OCI-LY7 (cell line): ENCODE data around the gene MYO1F.

Experiments
- EZH2phosphoT487 ChIP-seq: fragments of 200-600 bp; sonication (generic); IDR thresholded peaks from 2 replicates; pipeline ENCODE4 v1.6.1; 2018; ENCODE audit warnings: low read depth, borderline replicate concordance, mild to moderate bottlenecking, mixed run types, antibody characterized with exemption, low read length, moderate library complexity, mixed read lengths
- TF ChIP-seq, protein P1 (sequence below): fragments of 200-600 bp; sonication (generic); conservative IDR thresholded peaks from 2 replicates; pipeline ENCODE4 v1.5.1; 2014; ENCODE audit warnings: mild to moderate bottlenecking, antibody characterized with exemption, low read length, moderate library complexity, mixed read lengths

DNA sequence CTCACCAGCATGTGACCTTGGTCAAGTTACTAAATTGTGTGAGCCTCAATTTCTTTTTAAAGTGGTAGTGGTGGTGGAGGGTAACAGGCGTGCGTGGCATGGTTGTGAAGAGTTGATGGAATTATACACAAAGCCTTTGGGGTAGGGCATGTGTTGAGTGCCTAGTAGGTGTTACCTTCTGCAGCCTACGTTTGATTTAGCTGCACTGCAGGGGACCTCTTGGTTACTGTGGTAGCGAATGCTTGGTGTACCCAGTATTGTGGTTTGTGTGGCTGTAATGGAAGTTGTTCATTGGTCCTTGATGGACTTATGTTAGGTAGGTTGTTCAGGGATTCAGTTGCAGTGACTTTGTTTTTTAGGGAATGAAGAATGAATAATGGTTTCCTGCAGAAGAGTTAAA is 99.4 kb downstream of the MYO1F start:
- TF ChIP-seq, protein P1, sequence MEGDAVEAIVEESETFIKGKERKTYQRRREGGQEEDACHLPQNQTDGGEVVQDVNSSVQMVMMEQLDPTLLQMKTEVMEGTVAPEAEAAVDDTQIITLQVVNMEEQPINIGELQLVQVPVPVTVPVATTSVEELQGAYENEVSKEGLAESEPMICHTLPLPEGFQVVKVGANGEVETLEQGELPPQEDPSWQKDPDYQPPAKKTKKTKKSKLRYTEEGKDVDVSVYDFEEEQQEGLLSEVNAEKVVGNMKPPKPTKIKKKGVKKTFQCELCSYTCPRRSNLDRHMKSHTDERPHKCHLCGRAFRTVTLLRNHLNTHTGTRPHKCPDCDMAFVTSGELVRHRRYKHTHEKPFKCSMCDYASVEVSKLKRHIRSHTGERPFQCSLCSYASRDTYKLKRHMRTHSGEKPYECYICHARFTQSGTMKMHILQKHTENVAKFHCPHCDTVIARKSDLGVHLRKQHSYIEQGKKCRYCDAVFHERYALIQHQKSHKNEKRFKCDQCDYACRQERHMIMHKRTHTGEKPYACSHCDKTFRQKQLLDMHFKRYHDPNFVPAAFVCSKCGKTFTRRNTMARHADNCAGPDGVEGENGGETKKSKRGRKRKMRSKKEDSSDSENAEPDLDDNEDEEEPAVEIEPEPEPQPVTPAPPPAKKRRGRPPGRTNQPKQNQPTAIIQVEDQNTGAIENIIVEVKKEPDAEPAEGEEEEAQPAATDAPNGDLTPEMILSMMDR = no peak
- no peak for TF ChIP-seq EZH2phosphoT487
